AG09309 (cell line): Measurements from ENCODE around the gene COX7B2.

Experiments
- DNase-seq: peaks from one replicate; pipeline ENCODE4 v3.0.0-alpha.2; 2010; ENCODE audit warnings: low read depth
- H3K4me3 ChIP-seq: 2 replicates; pipeline ENCODE4 v1.5.1; 2011; ENCODE audit warnings: mild to moderate bottlenecking, low read depth, low read length, moderate library complexity; ENCODE audit not compliant: control insufficient read depth
- TF ChIP-seq, protein P1 (sequence below): IDR thresholded peaks from 2 replicates; pipeline ENCODE4 v1.5.1; 2011; ENCODE audit warnings: mild to moderate bottlenecking, low read depth, low read length, inconsistent platforms; ENCODE audit not compliant: insufficient read depth, control insufficient read depth; ENCODE audit errors: missing control alignments

The COX7B2 gene

DNA sequence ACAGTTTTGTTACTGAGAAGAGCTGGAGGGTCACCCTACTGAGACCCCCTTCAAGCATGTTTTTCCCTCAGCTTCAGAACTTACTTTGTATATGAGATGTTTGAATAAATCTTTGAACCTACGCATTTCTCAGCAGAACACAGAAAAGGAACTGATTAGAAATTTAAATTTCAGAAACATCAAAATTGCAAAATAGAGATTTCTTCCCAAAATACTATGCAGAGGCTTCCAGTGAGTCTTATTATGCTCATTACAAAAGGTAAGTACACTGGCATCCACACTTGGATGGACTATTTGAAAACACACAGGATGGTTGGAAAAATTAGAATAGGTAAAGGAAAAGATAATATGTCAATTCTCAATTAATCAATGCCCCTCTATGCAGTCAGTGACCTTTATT, 91.2 kb downstream of the COX7B2 start:
- H3K4me3 ChIP-seq: no peak overlapping the region
- TF ChIP-seq, protein P1, sequence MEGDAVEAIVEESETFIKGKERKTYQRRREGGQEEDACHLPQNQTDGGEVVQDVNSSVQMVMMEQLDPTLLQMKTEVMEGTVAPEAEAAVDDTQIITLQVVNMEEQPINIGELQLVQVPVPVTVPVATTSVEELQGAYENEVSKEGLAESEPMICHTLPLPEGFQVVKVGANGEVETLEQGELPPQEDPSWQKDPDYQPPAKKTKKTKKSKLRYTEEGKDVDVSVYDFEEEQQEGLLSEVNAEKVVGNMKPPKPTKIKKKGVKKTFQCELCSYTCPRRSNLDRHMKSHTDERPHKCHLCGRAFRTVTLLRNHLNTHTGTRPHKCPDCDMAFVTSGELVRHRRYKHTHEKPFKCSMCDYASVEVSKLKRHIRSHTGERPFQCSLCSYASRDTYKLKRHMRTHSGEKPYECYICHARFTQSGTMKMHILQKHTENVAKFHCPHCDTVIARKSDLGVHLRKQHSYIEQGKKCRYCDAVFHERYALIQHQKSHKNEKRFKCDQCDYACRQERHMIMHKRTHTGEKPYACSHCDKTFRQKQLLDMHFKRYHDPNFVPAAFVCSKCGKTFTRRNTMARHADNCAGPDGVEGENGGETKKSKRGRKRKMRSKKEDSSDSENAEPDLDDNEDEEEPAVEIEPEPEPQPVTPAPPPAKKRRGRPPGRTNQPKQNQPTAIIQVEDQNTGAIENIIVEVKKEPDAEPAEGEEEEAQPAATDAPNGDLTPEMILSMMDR: no peak
- no peak for DNase-seq

DNA sequence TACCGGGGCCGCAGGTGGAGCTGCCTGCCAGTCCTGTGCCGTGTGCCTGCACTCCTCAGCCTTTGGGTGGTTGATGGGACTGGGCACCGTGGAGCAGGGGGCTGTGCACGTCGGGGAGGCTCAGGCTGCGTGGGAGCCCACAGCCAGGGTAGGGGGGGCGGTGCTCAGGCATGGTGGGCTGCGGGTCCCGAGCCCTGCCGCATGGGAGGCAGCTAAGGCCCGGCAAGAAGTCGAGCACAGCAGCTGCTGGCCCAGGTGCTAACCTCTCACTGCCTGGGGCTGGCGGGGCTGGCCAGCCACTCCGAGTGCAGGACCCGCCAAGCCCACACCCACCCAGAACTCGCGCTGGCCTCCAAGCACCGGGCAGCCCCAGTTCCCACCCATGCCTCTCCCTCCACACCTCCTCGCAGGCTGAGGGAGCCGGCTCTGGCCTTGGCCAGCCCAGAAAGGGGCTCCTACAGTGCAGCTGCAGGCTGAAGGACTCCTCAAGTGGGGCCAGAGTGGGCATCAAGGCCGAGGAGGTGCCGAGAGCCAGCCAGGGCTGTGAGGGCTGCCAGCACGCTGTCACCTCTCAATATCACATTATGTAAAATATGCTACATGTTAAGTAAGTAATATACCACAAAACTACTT, 104.1 kb downstream of the COX7B2 start:
- no peak overlapping the region for H3K4me3 ChIP-seq
- TF ChIP-seq, protein P1: no peak
- no peak for DNase-seq

DNA sequence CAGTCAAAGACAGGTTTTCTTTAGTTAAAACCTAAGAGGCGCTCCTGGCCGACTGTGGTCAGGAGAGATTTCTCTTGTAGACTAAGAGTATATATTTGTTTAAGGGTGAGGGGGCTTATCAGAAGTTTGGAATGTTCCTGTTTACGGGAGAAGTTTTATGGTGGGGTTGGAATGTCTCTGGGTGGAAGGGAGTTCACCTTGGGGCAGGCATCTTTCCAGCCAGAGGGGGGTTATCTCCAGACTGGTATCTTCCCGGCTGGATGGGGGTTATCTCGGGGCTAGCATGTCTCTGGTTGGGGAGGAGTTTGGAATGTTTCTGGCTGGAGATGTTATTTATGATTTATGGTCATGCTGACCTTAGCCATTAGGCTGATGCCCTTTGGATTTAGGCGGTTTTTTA, 116.0 kb downstream of the COX7B2 start:
- TF ChIP-seq, protein P1: no peak
- DNase-seq: no peak
- no peak overlapping the region for H3K4me3 ChIP-seq

DNA sequence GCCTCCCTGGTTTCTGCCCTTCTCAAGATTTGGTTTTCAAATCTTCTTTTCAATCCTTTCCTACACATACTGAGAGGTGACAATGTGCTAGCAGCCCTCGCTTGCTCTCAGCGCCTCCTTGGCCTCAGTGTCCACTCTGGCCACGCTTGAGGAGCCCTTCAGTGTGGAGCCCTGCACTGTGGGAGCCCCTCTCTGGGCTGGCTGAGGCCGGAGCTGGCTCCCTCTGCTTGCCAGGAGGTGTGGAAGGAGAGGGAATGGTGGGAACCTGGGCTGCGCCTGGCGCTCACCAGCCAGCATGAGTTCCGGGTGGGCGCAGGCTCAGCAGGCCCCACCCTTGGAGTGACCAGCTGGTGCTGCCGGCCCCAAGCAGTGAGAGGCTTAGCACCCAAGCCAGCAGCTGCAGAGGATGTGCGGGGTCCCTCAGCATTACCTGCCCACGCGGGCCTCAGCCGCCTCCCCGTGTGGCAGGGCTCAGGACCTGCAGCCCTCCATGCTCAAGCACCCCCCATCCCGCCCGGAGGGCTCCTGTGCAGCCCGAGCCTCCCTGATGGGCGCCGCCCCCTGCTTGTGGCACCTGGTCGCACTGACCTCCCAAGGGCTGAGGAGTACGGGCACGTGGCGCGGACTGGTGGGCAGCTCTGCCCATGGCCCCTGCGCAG, 127.5 kb downstream of the COX7B2 start:
- no peak for DNase-seq
- no peak overlapping the region for H3K4me3 ChIP-seq
- TF ChIP-seq, protein P1: no peak

DNA sequence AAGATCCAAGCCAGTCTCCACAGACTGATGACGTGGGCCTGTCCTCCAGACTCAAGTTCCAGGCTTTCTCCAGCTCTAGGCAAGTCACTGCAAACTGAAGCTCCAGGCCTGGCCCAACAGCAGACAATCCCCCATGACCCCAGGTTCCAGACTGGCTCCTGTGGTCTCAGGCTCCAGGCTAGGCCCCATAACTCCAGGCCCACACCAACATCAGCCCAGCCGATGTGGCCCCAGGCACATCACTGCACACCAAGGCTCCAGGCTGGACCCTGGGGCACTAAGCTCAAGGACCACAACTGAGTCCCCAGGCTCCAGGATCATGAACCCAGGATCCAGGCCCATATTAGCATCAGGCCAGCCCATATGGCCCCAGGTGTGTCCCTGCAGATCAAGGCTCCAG, 143.6 kb downstream of the COX7B2 start:
- TF ChIP-seq, protein P1: no peak
- DNase-seq: no peak
- no peak overlapping the region for H3K4me3 ChIP-seq

DNA sequence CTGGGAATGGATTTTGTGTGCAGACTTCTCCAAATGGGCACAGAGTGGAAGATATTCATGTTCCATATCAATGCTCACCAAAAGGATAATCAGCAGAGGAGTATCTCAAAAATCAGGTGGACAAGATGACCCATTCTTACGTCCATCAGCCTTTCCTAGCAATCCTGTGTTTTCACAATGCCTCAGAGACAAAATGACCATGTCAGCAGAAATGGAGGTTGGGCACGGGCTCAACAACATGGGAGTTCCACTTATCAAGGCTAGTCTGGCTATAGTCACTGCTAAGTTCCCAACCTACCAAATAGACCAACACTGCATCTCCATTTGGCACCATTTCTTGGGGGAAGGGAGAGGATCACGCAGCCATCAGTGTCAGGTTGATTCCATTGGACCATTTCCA, 179.0 kb downstream of the COX7B2 start:
- TF ChIP-seq, protein P1: no peak
- DNase-seq: no peak
- no peak overlapping the region for H3K4me3 ChIP-seq
